Stimulated activated CD8-positive, alpha-beta memory T cell treated with anti-CD3 and anti-CD28 coated beads, Interleukin-7, amount 100 ng/mL, for 4 hours (primary cell): ENCODE measurements around the gene SPATA9.
"Not testable (repeated sequence)": the region's sequence is repeated elsewhere in the genome, so short reads cannot be mapped to it uniquely, and the experiment has no call there.

Source experiments
- DNase-seq, 2 donors: peaks; one replicate each; pipeline ENCODE4 v3.0.0-alpha.2; 2020; ENCODE audit warnings: low read depth in 2 of 2

The SPATA9 gene

GRCh38 chr5:95646226-95646568 is 36.6 kb downstream of the SPATA9 start:
- not testable (repeated sequence) for DNase-seq

- peak; percentile 33 for DNase-seq
These were observed 38.3 kb downstream of the SPATA9 start for GRCh38 chr5:95644351-95645042.

GRCh38 chr5:95643152-95643551 is 39.6 kb downstream of the SPATA9 start:
- no peak for DNase-seq

- DNase-seq = no peak
These were observed 41.0 kb downstream of the SPATA9 start for GRCh38 chr5:95641741-95642220.

- DNase-seq = no peak
These were observed 44.2 kb downstream of the SPATA9 start for GRCh38 chr5:95638632-95639031.

- no peak for DNase-seq
These were observed 48.7 kb downstream of the SPATA9 start for GRCh38 chr5:95634081-95634480.

GRCh38 chr5:95633671-95634070 is 49.1 kb downstream of the SPATA9 start:
- no peak for DNase-seq

GRCh38 chr5:95632942-95633341 is 49.8 kb downstream of the SPATA9 start:
- DNase-seq = not testable (repeated sequence)

GRCh38 chr5:95631991-95632675 is 50.7 kb downstream of the SPATA9 start:
- DNase-seq = peak; percentile 47 to 70

GRCh38 chr5:95631255-95631958 is 51.4 kb downstream of the SPATA9 start:
- DNase-seq = no peak

- no peak for DNase-seq
These were observed 52.3 kb downstream of the SPATA9 start for GRCh38 chr5:95630394-95630917.

GRCh38 chr5:95628933-95629332 is 53.9 kb downstream of the SPATA9 start:
- DNase-seq = no peak

GRCh38 chr5:95627971-95628810 is 54.6 kb downstream of the SPATA9 start:
- DNase-seq = no peak

GRCh38 chr5:95626701-95627100 is 56.1 kb downstream of the SPATA9 start:
- no peak for DNase-seq

- DNase-seq = no peak
These were observed 58.4 kb downstream of the SPATA9 start for GRCh38 chr5:95624368-95624767.

GRCh38 chr5:95623706-95624105 is 59.1 kb downstream of the SPATA9 start:
- no peak for DNase-seq

GRCh38 chr5:95621839-95622629 is 60.8 kb downstream of the SPATA9 start:
- DNase-seq = no peak

- DNase-seq = peak in 1 of 2 donors; percentile 36
These were observed 61.6 kb downstream of the SPATA9 start for GRCh38 chr5:95620870-95621838.

- peak; percentile 15 to 60 for DNase-seq
These were observed 62.5 kb downstream of the SPATA9 start, which contains the start of gene GPR150 for GRCh38 chr5:95620030-95620869. GPR150 (plus strand) TSS chr5:95620087; CDS start chr5:95620276, 189 bp downstream.
